ENCODE measurements around the gene HSPA8.
A peak's percentile ranks its signal among the peaks of the same experiment; 100 is the strongest.

HSPA8 gene

GRCh38 chr11:123086305-123086704 is 24.4 kb upstream of the HSPA8 start:
- TF ChIP-seq CTCF (IDR thresholded peaks at IDR 0.05; ENCODE audit: low read depth, low read length, missing control alignments): no peak
- Histone ChIP-seq H3K36me3 (replicated peaks) (no peaks in the 10 kb centered on the region), H3K4me3 (ENCODE audit: low read depth, low read length) (no peak overlapping the region), H3K27ac (no peak overlapping the region), H3K27me3 (replicated peaks) (no peaks in the 10 kb centered on the region)
- no peak for DNase-seq
- in situ Hi-C loops (cut with HindIII; ENCODE audit: low pct_ligation_motif_present, low sequenced_read_pairs): no loop called here

GRCh38 chr11:123085497-123085896 is 23.6 kb upstream of the HSPA8 start:
- TF ChIP-seq CTCF (IDR thresholded peaks at IDR 0.05; ENCODE audit: low read depth, low read length, missing control alignments): no peak
- no peak overlapping the region for H3K4me3 ChIP-seq (ENCODE audit: low read depth, low read length)
- H3K27ac ChIP-seq: no peak overlapping the region
- no peaks in the 10 kb centered on the region for H3K27me3 ChIP-seq (replicated peaks)
- in situ Hi-C loops (cut with HindIII; ENCODE audit: low pct_ligation_motif_present, low sequenced_read_pairs): no loop called here
- no peaks in the 10 kb centered on the region for H3K36me3 ChIP-seq (replicated peaks)
- no peak for DNase-seq

GRCh38 chr11:123084454-123084853 is 22.5 kb upstream of the HSPA8 start:
- no peak for DNase-seq
- Histone ChIP-seq H3K36me3 (replicated peaks) (no peaks in the 10 kb centered on the region), H3K4me3 (ENCODE audit: low read depth, low read length) (no peak overlapping the region), H3K27ac (no peak overlapping the region), H3K27me3 (replicated peaks) (no peaks in the 10 kb centered on the region)
- no peak for TF ChIP-seq CTCF (IDR thresholded peaks at IDR 0.05; ENCODE audit: low read depth, low read length, missing control alignments)
- in situ Hi-C loops (cut with HindIII; ENCODE audit: low pct_ligation_motif_present, low sequenced_read_pairs): no loop called here

GRCh38 chr11:123083623-123084029 is 21.7 kb upstream of the HSPA8 start:
- no peak overlapping the region for H3K4me3 ChIP-seq (ENCODE audit: low read depth, low read length)
- H3K27ac ChIP-seq: peak overlapping the region; percentile 74
- no peaks in the 10 kb centered on the region for H3K36me3 ChIP-seq (replicated peaks)
- H3K27me3 ChIP-seq (replicated peaks): no peaks in the 10 kb centered on the region
- TF ChIP-seq CTCF (IDR thresholded peaks at IDR 0.05; ENCODE audit: low read depth, low read length, missing control alignments): no peak
- peak; percentile 99 for DNase-seq
- in situ Hi-C loops (cut with HindIII; ENCODE audit: low pct_ligation_motif_present, low sequenced_read_pairs): no loop called here

- TF ChIP-seq CTCF (IDR thresholded peaks at IDR 0.05; ENCODE audit: low read depth, low read length, missing control alignments): no peak
- Histone ChIP-seq H3K27me3 (replicated peaks) (no peaks in the 10 kb centered on the region), H3K27ac (peak overlapping the region; percentile 74), H3K36me3 (replicated peaks) (no peaks in the 10 kb centered on the region), H3K4me3 (ENCODE audit: low read depth, low read length) (no peak overlapping the region)
- in situ Hi-C loops (cut with HindIII; ENCODE audit: low pct_ligation_motif_present, low sequenced_read_pairs): no loop called here
- DNase-seq: no peak
Observed at GRCh38 chr11:123082977-123083376, 21.0 kb upstream of the HSPA8 start.

GRCh38 chr11:123080015-123080414 is 18.1 kb upstream of the HSPA8 start:
- in situ Hi-C loops (cut with HindIII; ENCODE audit: low pct_ligation_motif_present, low sequenced_read_pairs): no loop called here
- Histone ChIP-seq H3K36me3 (replicated peaks) (no peaks in the 10 kb centered on the region), H3K4me3 (ENCODE audit: low read depth, low read length) (no peak overlapping the region), H3K27ac (no peak overlapping the region), H3K27me3 (replicated peaks) (no peaks in the 10 kb centered on the region)
- no peak for DNase-seq
- TF ChIP-seq CTCF (IDR thresholded peaks at IDR 0.05; ENCODE audit: low read depth, low read length, missing control alignments): no peak
